ENCODE data around the gene MOG. TPM values are rescaled to one million over a fixed set of nuclear protein-coding genes. Genes with fewer than 3 reads are reported as not detected.

Gene MOG
- not detected for total RNA-seq
- not detected for polyA plus RNA-seq

- H3K27me3 ChIP-seq (ENCODE audit: control insufficient read depth in 4 of 4, insufficient read depth in 4 of 4, low read length in 3 of 4), result peaks cover 0 to 3% (median 3%) of the 10 kb centered on the region in 4 donors
- H3K4me3 ChIP-seq (ENCODE audit: low read depth in 1 of 3, low read length in 3 of 3), result no peak within 1 kb of the TSS
- DNase-seq (ENCODE audit: low spot score), result no peak
- WGBS, result 82% methylated on average over 4 of the region's 4 CpGs
- no peaks in the 10 kb centered on the region for H3K36me3 ChIP-seq (ENCODE audit: control insufficient read depth in 4 of 4, insufficient read depth in 3 of 4, low read depth in 1 of 4, low read length in 3 of 4)
- H3K9me3 ChIP-seq (ENCODE audit: control insufficient read depth in 4 of 4, low read length in 3 of 4), result no peaks in the 10 kb centered on the region
- H3K27ac ChIP-seq (ENCODE audit: low read depth in 1 of 2, low read length in 2 of 2), result no peak within 1 kb of the TSS
- no peak within 1 kb of the TSS for H3K9ac ChIP-seq (ENCODE audit: low read depth in 1 of 2, low read length in 2 of 2)
- TF ChIP-seq YY1 (IDR thresholded peaks at IDR 0.05) (no peak), SP1 (IDR thresholded peaks at IDR 0.05) (no peak), RXRA (IDR thresholded peaks at IDR 0.05) (no peak)
- H3K4me1 ChIP-seq (ENCODE audit: control insufficient read depth in 4 of 4, insufficient read depth in 4 of 4, low read length in 3 of 4), result no peaks in the 10 kb centered on the region
These were observed at the start of gene MOG for GRCh38 chr6:29656798-29657197. TSS of gene MOG (plus strand) at chr6:29657092. CDS start at chr6:29657210, 118 bp downstream.

GRCh38 chr6:29608131-29608530 lies 48.8 kb upstream of the MOG start:
- Histone ChIP-seq H3K36me3 (ENCODE audit: control insufficient read depth in 4 of 4, insufficient read depth in 3 of 4, low read depth in 1 of 4, low read length in 3 of 4) (no peaks in the 10 kb centered on the region), H3K27me3 (ENCODE audit: control insufficient read depth in 4 of 4, insufficient read depth in 4 of 4, low read length in 3 of 4) (no peaks in the 10 kb centered on the region), H3K9ac (ENCODE audit: low read depth in 1 of 2, low read length in 2 of 2) (no peak overlapping the region), H3K27ac (ENCODE audit: low read depth in 1 of 2, low read length in 2 of 2) (no peak overlapping the region), H3K4me3 (ENCODE audit: low read depth in 1 of 3, low read length in 3 of 3) (no peak overlapping the region), H3K9me3 (ENCODE audit: control insufficient read depth in 4 of 4, low read length in 3 of 4) (no peaks in the 10 kb centered on the region), H3K4me1 (ENCODE audit: control insufficient read depth in 4 of 4, insufficient read depth in 4 of 4, low read length in 3 of 4) (no peaks in the 10 kb centered on the region)
- no peak for DNase-seq (ENCODE audit: low spot score)
- TF ChIP-seq JUND (IDR thresholded peaks at IDR 0.05) (no peak), TAF1 (conservative IDR thresholded peaks at IDR 0.05) (no peak)

GRCh38 chr6:29610540-29610939 lies 46.4 kb upstream of the MOG start:
- Histone ChIP-seq H3K4me1 (ENCODE audit: control insufficient read depth in 4 of 4, insufficient read depth in 4 of 4, low read length in 3 of 4) (no peaks in the 10 kb centered on the region), H3K27ac (ENCODE audit: low read depth in 1 of 2, low read length in 2 of 2) (no peak overlapping the region), H3K27me3 (ENCODE audit: control insufficient read depth in 4 of 4, insufficient read depth in 4 of 4, low read length in 3 of 4) (no peaks in the 10 kb centered on the region), H3K4me3 (ENCODE audit: low read depth in 1 of 3, low read length in 3 of 3) (no peak overlapping the region), H3K36me3 (ENCODE audit: control insufficient read depth in 4 of 4, insufficient read depth in 3 of 4, low read depth in 1 of 4, low read length in 3 of 4) (no peaks in the 10 kb centered on the region), H3K9ac (ENCODE audit: low read depth in 1 of 2, low read length in 2 of 2) (no peak overlapping the region), H3K9me3 (ENCODE audit: control insufficient read depth in 4 of 4, low read length in 3 of 4) (no peaks in the 10 kb centered on the region)
- DNase-seq (ENCODE audit: low spot score), result no peak
- 80% methylated on average over 4 of the region's 4 CpGs for WGBS
- no peak for TF ChIP-seq GABPA (IDR thresholded peaks at IDR 0.05 in 1 of 2, conservative IDR thresholded peaks at IDR 0.05 in 1 of 2)
- TF ChIP-seq FOXA1 (IDR thresholded peaks at IDR 0.05), result no peak
- no peak for TF ChIP-seq SP1 (IDR thresholded peaks at IDR 0.05)
- no peak for TF ChIP-seq HNF4G (IDR thresholded peaks at IDR 0.05)
- no peak for TF ChIP-seq RXRA (IDR thresholded peaks at IDR 0.05)
- no peak for TF ChIP-seq ATF3 (IDR thresholded peaks at IDR 0.05)

- TF ChIP-seq JUND (IDR thresholded peaks at IDR 0.05) (no peak), TAF1 (conservative IDR thresholded peaks at IDR 0.05) (no peak), ZBTB33 (IDR thresholded peaks at IDR 0.05) (no peak), RXRA (IDR thresholded peaks at IDR 0.05) (no peak), MAX (IDR thresholded peaks at IDR 0.05) (no peak), HNF4G (IDR thresholded peaks at IDR 0.05) (no peak), NR2F2 (IDR thresholded peaks at IDR 0.05) (no peak), YY1 (IDR thresholded peaks at IDR 0.05) (no peak), REST (IDR thresholded peaks at IDR 0.05) (no peak), FOXA2 (IDR thresholded peaks at IDR 0.05) (no peak), ATF3 (IDR thresholded peaks at IDR 0.05) (no peak), FOXA1 (IDR thresholded peaks at IDR 0.05) (no peak)
- H3K4me3 ChIP-seq (ENCODE audit: low read depth in 1 of 3, low read length in 3 of 3), result no peak overlapping the region
- no peaks in the 10 kb centered on the region for H3K27me3 ChIP-seq (ENCODE audit: control insufficient read depth in 4 of 4, insufficient read depth in 4 of 4, low read length in 3 of 4)
- H3K4me1 ChIP-seq (ENCODE audit: control insufficient read depth in 4 of 4, insufficient read depth in 4 of 4, low read length in 3 of 4), result no peaks in the 10 kb centered on the region
- no peak for DNase-seq (ENCODE audit: low spot score)
- no peaks in the 10 kb centered on the region for H3K36me3 ChIP-seq (ENCODE audit: control insufficient read depth in 4 of 4, insufficient read depth in 3 of 4, low read depth in 1 of 4, low read length in 3 of 4)
- WGBS, result 67% methylated on average over 4 of the region's 4 CpGs
- no peak overlapping the region for H3K27ac ChIP-seq (ENCODE audit: low read depth in 1 of 2, low read length in 2 of 2)
- H3K9ac ChIP-seq (ENCODE audit: low read depth in 1 of 2, low read length in 2 of 2), result no peak overlapping the region
- no peaks in the 10 kb centered on the region for H3K9me3 ChIP-seq (ENCODE audit: control insufficient read depth in 4 of 4, low read length in 3 of 4)
These were observed 45.5 kb upstream of the MOG start for GRCh38 chr6:29611426-29611825.

Data from liver (tissue), 9 donors.